Spleen (tissue), 11 donors: ENCODE results near the gene JAGN1. TPM values are rescaled to one million over a fixed set of nuclear protein-coding genes. Genes with fewer than 3 reads are reported as not detected.
"Not testable (repeated sequence)": the region's sequence is repeated elsewhere in the genome, so short reads cannot be mapped to it uniquely, and the experiment has no call there.

Source experiments
- DNase-seq: peaks from one replicate; pipeline ENCODE4 v3.0.0-alpha.2; 2020
- H3K27ac ChIP-seq, 8 donors: fragments of 200-600 bp; sonication (generic) in 7 of 8; 1 replicate in 4 of 8; 2 replicates in 4 of 8; pipeline versions ENCODE4 v1.5.0 to v1.8.0; 2016 to 2021; ENCODE audit warnings: inconsistent platforms in 4 of 8, mild to moderate bottlenecking in 4 of 8, moderate library complexity in 1 of 8
- H3K27me3 ChIP-seq, 7 donors: fragments of 200-600 bp; sonication (generic) in 6 of 7; replicated peaks in 1 of 7; 1 replicate in 4 of 7; 2 replicates in 3 of 7; pipeline versions ENCODE4 v1.5.0 to v1.8.0; 2016 to 2021; ENCODE audit warnings: inconsistent platforms in 3 of 7, mild to moderate bottlenecking in 1 of 7
- H3K36me3 ChIP-seq, 6 donors: fragments of 200-600 bp; sonication (generic) in 5 of 6; 1 replicate in 4 of 6; 2 replicates in 2 of 6; pipeline versions ENCODE4 v1.5.0 to v1.8.0; 2016 to 2021; ENCODE audit warnings: inconsistent platforms in 2 of 6
- H3K4me1 ChIP-seq, 6 donors: fragments of 200-600 bp; sonication (generic) in 5 of 6; 1 replicate in 3 of 6; 2 replicates in 3 of 6; pipeline versions ENCODE4 v1.5.0 to v1.8.0; 2016 to 2021; ENCODE audit warnings: inconsistent platforms in 3 of 6
- H3K4me3 ChIP-seq, 8 donors: fragments of 200-600 bp; sonication (generic) in 7 of 8; 1 replicate in 4 of 8; 2 replicates in 4 of 8; pipeline versions ENCODE4 v1.5.0 to v1.8.0; 2016 to 2021; ENCODE audit warnings: inconsistent platforms in 4 of 8, mild to moderate bottlenecking in 4 of 8, moderate library complexity in 2 of 8
- H3K9me3 ChIP-seq, 8 donors: fragments of 200-600 bp; sonication (generic) in 7 of 8; 1 replicate in 4 of 8; 2 replicates in 4 of 8; pipeline versions ENCODE4 v1.5.0 to v1.8.0; 2016 to 2021; ENCODE audit warnings: inconsistent platforms in 4 of 8
- POLR2A ChIP-seq, 3 donors: fragments of 450-650 bp; IDR thresholded peaks; one replicate each; pipeline ENCODE4 v1.5.1; 2017; ENCODE audit warnings: antibody characterized with exemption in 3 of 3, mild to moderate bottlenecking in 1 of 3
- POLR2AphosphoS5 ChIP-seq, 3 donors: sonication (generic); formaldehyde crosslinking; IDR thresholded peaks; one replicate each; pipeline ENCODE4 v1.5.1; 2017; ENCODE audit warnings: antibody characterized with exemption in 3 of 3
- WGBS, 5 donors: extraction: QIAGEN DNeasy Blood & Tissue Kit in 3 of 5; methylation state at CpG; one replicate each; pipeline versions ENCODE4 v1.1.5 to v1.1.7; 2013 to 2018; 5-methylcytosine and 5-hydroxymethylcytosine counted together
- intact Hi-C: fragments of 100-400 bp; cut with DNase I; formaldehyde crosslinking; loops from one replicate; pipeline ENCODE4 v1.15.0; 2023; ENCODE audit warnings: low total_unique reads
- polyA plus RNA-seq, 3 donors: library from polyadenylated mRNA; stranded (reverse); fragments of 200-250 nt; gene quantifications; one replicate each; pipeline ENCODE4 v1.2.1, GENCODE V29; 2013
- total RNA-seq, 7 donors: library from RNA; depleted of rRNA in 3 of 7; stranded (reverse); fragments of >200 nt in 3 of 7; fragmentation: NEBNext Ultra II Directional in 4 of 7; extraction: Animal tissue kit (Norgen Biotek cat#: 25700) in 4 of 7; gene quantifications; one replicate each; pipeline versions ENCODE4 v1.1.0 to v1.2.1, GENCODE V29; 2016 to 2021
- TF ChIP-seq, protein P1 (sequence below), 11 experiments: fragments of 200-600 bp in 7 of 11; fragments of 450-650 bp in 4 of 11; sonication (generic) in 4 of 11; IDR thresholded peaks in 8 of 11; conservative IDR thresholded peaks in 3 of 11; 1 replicate in 7 of 11; 2 replicates in 4 of 11; pipeline versions ENCODE4 v1.4.0 to v1.8.0; 2016 to 2021; ENCODE audit warnings: antibody characterized with exemption in 11 of 11, inconsistent platforms in 4 of 11, mild to moderate bottlenecking in 1 of 11
- donor health status: healthy with polysubstance abuse.
- donor health status: DM: no; HTN: no; CAD: no; lungs with moderate emphysema.
- donor health status: DM: no; HTN: no; CAD: no.
- donor health status: Bipolar disorder and iron deficiency.
- donor health status: healthy.
- donor health status: DM: no; HTN: no; CAD: no.
- donor health status: DM: yes; HTN: yes; CAD: no.

Gene JAGN1
- total and polyA plus RNA-seq, 10 donors: 17.1 to 41.3 (median 25.9) TPM

- Histone ChIP-seq H3K36me3 (peaks cover 0 to 16% (median 9%) of the 10 kb centered on the region in 6 donors), H3K4me3 (no peak overlapping the region), H3K27me3 (no peaks in the 10 kb centered on the region), H3K4me1 (peaks cover 6 to 38% (median 24%) of the 10 kb centered on the region in 6 donors), H3K9me3 (no peaks in the 10 kb centered on the region), H3K27ac (no peak overlapping the region)
- TF ChIP-seq POLR2AphosphoS5 (IDR thresholded peaks at IDR 0.05): no peak
- no peak for TF ChIP-seq POLR2A (IDR thresholded peaks at IDR 0.05)
- TF ChIP-seq, protein P1, sequence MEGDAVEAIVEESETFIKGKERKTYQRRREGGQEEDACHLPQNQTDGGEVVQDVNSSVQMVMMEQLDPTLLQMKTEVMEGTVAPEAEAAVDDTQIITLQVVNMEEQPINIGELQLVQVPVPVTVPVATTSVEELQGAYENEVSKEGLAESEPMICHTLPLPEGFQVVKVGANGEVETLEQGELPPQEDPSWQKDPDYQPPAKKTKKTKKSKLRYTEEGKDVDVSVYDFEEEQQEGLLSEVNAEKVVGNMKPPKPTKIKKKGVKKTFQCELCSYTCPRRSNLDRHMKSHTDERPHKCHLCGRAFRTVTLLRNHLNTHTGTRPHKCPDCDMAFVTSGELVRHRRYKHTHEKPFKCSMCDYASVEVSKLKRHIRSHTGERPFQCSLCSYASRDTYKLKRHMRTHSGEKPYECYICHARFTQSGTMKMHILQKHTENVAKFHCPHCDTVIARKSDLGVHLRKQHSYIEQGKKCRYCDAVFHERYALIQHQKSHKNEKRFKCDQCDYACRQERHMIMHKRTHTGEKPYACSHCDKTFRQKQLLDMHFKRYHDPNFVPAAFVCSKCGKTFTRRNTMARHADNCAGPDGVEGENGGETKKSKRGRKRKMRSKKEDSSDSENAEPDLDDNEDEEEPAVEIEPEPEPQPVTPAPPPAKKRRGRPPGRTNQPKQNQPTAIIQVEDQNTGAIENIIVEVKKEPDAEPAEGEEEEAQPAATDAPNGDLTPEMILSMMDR (IDR thresholded peaks at IDR 0.05 in 8 of 11, conservative IDR thresholded peaks at IDR 0.05 in 3 of 11): no peak
- peak; percentile 9 for DNase-seq
- intact Hi-C loops: no loop called here
- 86 to 97% (median 91%) methylated on average over 3 of the region's 3 CpGs for WGBS, 5 donors
Observed at GRCh38 chr3:9888540-9888939, 1.9 kb upstream of the JAGN1 start.

GRCh38 chr3:9889405-9889804, 1.0 kb upstream of the JAGN1 start:
- TF ChIP-seq, protein P1 (IDR thresholded peaks at IDR 0.05 in 8 of 11, conservative IDR thresholded peaks at IDR 0.05 in 3 of 11): no peak
- TF ChIP-seq POLR2AphosphoS5 (IDR thresholded peaks at IDR 0.05): no peak
- no peak for TF ChIP-seq POLR2A (IDR thresholded peaks at IDR 0.05)
- H3K9me3 ChIP-seq: no peaks in the 10 kb centered on the region
- H3K4me3 ChIP-seq: no peak overlapping the region
- peaks cover 6 to 47% (median 27%) of the 10 kb centered on the region in 6 donors for H3K4me1 ChIP-seq
- peaks cover 0 to 23% (median 13%) of the 10 kb centered on the region in 6 donors for H3K36me3 ChIP-seq
- WGBS, 5 donors: 78 to 87% (median 81%) methylated on average over 5 of the region's 5 CpGs
- intact Hi-C loops: no loop called here
- H3K27ac ChIP-seq: peak overlapping the region in 1 of 8 donors; percentile 96
- no peak for DNase-seq
- no peaks in the 10 kb centered on the region for H3K27me3 ChIP-seq

GRCh38 chr3:9891072-9891622, 737 bp downstream of the JAGN1 start:
- no peaks in the 10 kb centered on the region for H3K9me3 ChIP-seq
- DNase-seq: no peak
- no peaks in the 10 kb centered on the region for H3K27me3 ChIP-seq
- H3K4me3 ChIP-seq: peak overlapping the region; percentile 60 to 95 (median 82)
- H3K27ac ChIP-seq: peak overlapping the region; percentile 92 to 100 (median 97)
- 10 to 12% (median 10%) methylated on average over 12 of the region's 12 CpGs for WGBS, 5 donors
- intact Hi-C loops: no loop called here
- peaks cover 6 to 58% (median 31%) of the 10 kb centered on the region in 6 donors for H3K4me1 ChIP-seq
- peaks cover 0 to 28% (median 16%) of the 10 kb centered on the region in 6 donors for H3K36me3 ChIP-seq
- TF ChIP-seq POLR2AphosphoS5 (IDR thresholded peaks at IDR 0.05) (no peak), POLR2A (IDR thresholded peaks at IDR 0.05) (no peak)
- TF ChIP-seq, protein P1 (IDR thresholded peaks at IDR 0.05 in 8 of 11, conservative IDR thresholded peaks at IDR 0.05 in 3 of 11): no peak

- peak overlapping the region in 1 of 8 donors; percentile 28 for H3K27ac ChIP-seq
- H3K4me1 ChIP-seq: peaks cover 6 to 71% (median 31%) of the 10 kb centered on the region in 6 donors
- intact Hi-C loops: no loop called here
- H3K9me3 ChIP-seq: no peaks in the 10 kb centered on the region
- peak; percentile 6 for DNase-seq
- TF ChIP-seq POLR2A (IDR thresholded peaks at IDR 0.05): no peak
- peaks cover 0 to 28% (median 16%) of the 10 kb centered on the region in 6 donors for H3K36me3 ChIP-seq
- H3K4me3 ChIP-seq: no peak overlapping the region
- WGBS, 5 donors: 66 to 79% (median 68%) methylated on average over 1 of the region's 1 CpG
- H3K27me3 ChIP-seq: no peaks in the 10 kb centered on the region
Observed at GRCh38 chr3:9893739-9894138, 3.3 kb downstream of the JAGN1 start.

- H3K36me3 ChIP-seq: peaks cover 0 to 28% (median 16%) of the 10 kb centered on the region in 6 donors
- H3K4me1 ChIP-seq: peaks cover 3 to 60% (median 28%) of the 10 kb centered on the region in 6 donors
- DNase-seq, intact Hi-C loops, H3K27ac ChIP-seq, H3K27me3 ChIP-seq, H3K9me3 ChIP-seq, H3K4me3 ChIP-seq: not testable (repeated sequence)
- 96 to 99% (median 96%) methylated on average over 3 of the region's 3 CpGs for WGBS, 5 donors
Observed at GRCh38 chr3:9895715-9896114, 5.3 kb downstream of the JAGN1 start.

- 88 to 96% (median 91%) methylated on average over 10 of the region's 10 CpGs for WGBS, 5 donors
- H3K4me3 ChIP-seq, H3K27me3 ChIP-seq, H3K9me3 ChIP-seq, intact Hi-C loops: not testable (repeated sequence)
- DNase-seq: peak; percentile 31
- peak overlapping the region in 1 of 8 donors; percentile 38 for H3K27ac ChIP-seq
- peaks cover 0 to 50% (median 21%) of the 10 kb centered on the region in 6 donors for H3K4me1 ChIP-seq
- H3K36me3 ChIP-seq: peaks cover 0 to 28% (median 16%) of the 10 kb centered on the region in 6 donors
Observed at GRCh38 chr3:9896755-9897407, 6.5 kb downstream of the JAGN1 start.
